Measurements from ENCODE around the gene AXDND1.
"Not testable (repeated sequence)": the region's sequence is repeated elsewhere in the genome, so short reads cannot be mapped to it uniquely, and the experiment has no call there.

Gene AXDND1

GRCh38 chr1:179365342-179366092 is at the start of gene AXDND1:
TSS of gene AXDND1 (plus strand) at chr1:179365971. CDS start at chr1:179366510, 539 bp downstream.
- peak; percentile 93 for DNase-seq

DNA sequence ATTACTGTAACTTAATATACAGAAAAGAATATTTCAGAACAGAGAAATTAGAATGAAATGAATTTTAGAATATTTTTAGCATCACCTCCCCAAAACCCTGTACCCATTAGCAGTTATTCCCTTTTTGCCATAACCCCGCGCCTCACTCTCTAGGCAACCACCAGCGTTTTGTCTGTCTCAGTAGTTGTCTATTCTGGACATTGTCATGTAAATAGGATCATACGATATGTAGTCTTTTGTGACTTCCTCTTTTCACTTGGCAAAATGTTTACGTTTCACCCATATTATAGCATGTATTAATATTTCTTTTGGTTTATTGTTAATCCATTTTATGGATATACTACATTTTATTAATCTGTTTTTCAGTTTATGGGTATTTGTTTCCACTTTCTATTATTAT is 47.3 kb upstream of the AXDND1 start:
- DNase-seq = no peak

GRCh38 chr1:179321533-179322216 is 44.1 kb upstream of the AXDND1 start:
- no peak for DNase-seq

DNA sequence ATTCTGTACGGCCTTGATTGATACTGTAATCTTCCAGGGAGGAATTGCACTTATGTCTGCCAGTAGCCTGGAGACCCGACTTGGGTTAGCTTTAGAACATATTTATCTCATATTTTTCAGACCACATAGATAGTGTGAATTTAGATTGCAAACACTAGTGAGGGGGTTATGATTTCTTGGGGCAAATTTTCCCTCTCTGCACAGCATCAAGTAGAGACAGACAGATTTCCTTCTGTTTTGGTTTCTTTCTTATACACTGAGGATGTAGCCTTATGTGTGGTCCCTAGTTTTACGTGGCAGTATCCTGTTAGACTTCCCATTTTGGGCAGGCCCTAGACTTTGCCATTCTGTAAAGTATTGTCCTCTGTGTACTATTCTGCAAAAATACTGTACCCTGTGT is 43.2 kb upstream of the AXDND1 start:
- DNase-seq = no peak

DNA sequence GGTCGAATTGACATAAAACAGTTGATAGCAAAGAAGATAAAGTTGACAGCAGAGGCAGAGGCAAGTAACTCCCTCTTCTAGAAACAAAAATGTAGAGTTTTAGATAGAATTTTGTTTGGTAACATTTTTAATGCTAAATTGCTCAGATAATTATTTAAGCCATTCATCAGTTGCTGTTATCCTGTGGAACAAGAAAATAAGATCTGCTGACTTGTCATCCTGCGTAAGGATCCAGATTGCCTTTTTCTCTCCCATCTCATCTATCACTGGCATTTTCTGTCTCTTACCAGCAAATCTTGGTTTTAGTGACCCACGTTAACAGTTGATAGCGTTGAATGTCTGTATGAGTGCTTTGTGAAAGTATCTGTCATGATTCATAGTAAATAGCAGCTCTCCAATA is 42.3 kb upstream of the AXDND1 start:
- DNase-seq = no peak

DNA sequence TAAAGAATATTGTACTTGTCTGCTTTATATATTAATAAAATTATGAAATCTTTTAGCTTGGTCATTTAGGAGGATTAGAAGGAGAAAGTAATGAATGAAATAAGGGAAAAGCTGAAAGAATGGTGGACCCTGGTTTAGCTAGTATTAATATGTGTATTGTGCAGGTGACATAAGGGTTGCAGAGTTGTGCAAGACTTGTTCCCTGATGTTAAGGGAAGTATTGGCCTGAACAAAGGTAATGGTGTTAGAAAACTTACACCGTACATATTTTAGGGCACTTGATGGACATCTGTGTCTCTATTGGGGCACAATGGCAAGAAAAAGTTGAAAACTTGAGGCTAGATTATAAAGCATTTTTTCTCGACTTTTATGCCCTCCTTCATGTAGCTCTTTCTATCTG is 39.9 kb upstream of the AXDND1 start:
- no peak for DNase-seq

GRCh38 chr1:179326746-179327145 is 39.0 kb upstream of the AXDND1 start:
- no peak for DNase-seq

- DNase-seq = no peak
Observed at GRCh38 chr1:179327196-179327595, 38.6 kb upstream of the AXDND1 start.

DNA sequence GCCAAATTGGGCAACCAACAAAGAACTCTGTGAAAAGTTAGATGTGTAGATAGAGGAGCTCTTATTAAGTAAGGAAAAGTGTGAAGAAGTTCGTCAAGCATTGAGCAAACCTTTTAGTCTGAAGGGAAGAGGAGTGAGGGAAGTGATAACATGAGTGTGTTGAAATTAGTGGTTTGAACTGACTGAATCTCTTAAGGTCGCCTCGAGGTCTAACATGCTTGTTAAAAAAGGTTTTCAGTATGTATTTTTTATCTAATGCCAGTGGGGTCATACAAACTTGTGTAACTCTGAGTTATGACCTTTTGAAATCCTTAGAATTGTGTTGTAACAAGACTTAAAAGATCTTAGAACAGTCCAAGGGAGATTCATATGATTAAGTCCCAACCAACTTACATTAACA is 38.1 kb upstream of the AXDND1 start:
- DNase-seq = no peak

- no peak for DNase-seq
Observed at GRCh38 chr1:179329862-179330261, 35.9 kb upstream of the AXDND1 start.

- DNase-seq = no peak
Observed at GRCh38 chr1:179334440-179334839, 31.3 kb upstream of the AXDND1 start.

DNA sequence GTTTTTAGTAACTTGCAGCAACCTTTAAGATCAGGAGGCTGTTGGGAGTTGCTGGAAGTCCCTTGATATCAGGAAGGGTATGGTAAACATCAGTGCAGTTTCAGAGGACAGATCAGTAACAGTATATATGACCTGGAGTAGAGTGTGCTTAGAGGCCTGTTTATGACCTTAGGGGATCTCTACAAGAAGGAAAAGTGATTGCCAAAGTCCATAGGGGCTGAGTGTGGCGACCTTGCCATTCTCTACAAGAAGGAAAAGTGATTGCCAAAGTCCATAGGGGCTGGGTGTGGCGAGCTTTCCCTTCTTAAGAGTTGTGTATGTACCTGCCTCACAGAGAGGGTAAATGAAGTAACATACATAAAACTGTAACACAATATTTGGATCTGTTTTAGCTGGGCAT is 28.5 kb upstream of the AXDND1 start:
- no peak for DNase-seq

DNA sequence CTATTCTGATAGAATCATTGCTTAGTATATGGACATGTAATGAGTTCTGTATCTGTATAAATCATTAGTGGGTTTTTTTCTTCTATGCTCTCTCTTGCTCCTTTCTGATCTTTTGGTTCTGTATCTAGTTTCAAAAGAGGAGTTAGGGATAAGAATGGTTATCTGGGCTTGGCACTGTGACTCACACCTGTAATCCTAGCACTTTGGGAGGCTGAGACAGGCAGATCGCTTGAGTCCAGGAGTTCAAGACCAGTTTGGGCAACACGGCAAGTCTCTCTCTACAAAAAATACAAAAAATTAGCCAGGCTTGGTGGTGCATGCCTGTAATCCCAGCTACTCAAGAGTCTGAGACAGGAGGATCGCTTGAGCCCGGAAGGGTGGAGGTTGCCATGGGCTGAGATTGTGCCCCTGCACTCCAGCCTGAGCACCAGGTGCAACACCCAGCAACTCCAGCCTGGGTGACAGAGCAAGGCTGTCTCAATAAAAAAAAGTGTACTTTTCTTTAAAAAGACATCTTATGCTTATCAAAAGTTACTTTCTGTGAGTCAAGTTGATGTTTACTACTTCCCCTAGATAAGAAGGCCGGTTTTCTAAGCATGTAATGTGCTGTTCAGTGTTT is 27.7 kb upstream of the AXDND1 start:
- no peak for DNase-seq

GRCh38 chr1:179340918-179341317 is 24.9 kb upstream of the AXDND1 start:
- DNase-seq = no peak

DNA sequence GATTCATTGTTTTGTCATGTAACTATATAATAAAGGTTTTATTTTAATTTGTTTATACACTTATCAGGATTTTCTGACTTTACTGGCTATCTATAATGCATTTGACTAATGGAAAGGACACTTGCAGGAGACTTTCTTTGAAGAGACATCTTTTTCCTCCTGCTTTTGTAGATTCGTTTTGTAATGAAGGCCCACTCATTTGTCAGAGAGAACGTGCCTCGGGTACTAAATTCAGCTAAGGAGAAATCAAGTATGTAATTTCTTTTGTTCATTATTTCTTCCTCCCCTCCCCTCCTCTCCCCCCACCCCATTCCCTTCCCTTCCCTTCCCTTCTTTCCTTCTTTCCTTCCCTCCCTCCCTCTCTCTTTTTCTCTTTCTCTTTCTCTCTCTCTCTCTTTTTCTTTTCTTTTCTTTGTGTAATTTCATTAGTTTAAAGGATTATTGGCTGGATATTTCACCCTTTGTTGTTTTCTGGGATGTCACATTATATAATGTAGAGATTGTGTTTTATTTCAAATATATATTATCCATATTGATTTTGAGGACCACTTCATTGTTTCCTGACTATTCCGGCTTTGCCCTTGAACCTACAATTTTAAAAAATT is 23.7 kb upstream of the AXDND1 start:
- DNase-seq = no peak

- DNase-seq = no peak
Observed at GRCh38 chr1:179342740-179343404, 22.9 kb upstream of the AXDND1 start.

DNA sequence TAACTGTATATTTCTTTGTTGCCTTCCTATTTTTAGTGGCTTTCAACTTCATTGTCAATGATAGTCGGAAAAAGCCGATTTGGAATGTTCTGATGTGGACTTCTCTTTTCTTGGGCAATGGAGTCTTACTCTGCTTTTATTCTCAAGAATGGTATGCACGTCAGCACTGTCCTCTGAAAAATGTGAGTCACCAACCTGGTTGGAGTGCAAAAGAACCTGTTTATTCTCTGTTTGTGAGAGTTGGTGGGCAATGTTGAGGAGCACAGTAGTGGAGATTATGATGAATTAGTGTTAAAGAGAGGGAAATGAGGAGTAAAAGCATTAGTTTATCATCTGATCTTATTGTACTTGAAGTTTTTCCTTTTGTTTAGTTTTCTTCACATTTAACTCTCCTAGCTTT is 14.5 kb upstream of the AXDND1 start:
- no peak for DNase-seq

DNA sequence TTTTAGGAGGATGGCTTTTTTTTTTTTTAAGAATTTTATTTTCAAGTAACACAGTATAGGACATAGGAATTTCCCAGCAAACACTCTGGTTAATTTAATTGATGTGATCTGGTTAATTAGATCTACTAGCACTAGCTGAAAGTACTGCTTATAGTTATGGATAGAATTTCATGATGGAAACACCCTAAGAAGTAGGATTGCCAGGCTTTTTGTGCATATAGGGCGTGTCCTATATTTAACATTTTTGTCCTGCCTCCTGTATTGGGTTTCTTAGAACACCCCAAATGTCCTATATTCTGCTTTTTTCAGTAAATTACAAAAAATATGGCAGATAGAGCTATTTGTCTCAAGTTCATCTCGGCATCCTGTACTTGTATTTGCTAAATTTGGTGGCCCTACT is 13.5 kb upstream of the AXDND1 start:
- DNase-seq = no peak

GRCh38 chr1:179353546-179353945 is 12.2 kb upstream of the AXDND1 start:
- no peak for DNase-seq

DNA sequence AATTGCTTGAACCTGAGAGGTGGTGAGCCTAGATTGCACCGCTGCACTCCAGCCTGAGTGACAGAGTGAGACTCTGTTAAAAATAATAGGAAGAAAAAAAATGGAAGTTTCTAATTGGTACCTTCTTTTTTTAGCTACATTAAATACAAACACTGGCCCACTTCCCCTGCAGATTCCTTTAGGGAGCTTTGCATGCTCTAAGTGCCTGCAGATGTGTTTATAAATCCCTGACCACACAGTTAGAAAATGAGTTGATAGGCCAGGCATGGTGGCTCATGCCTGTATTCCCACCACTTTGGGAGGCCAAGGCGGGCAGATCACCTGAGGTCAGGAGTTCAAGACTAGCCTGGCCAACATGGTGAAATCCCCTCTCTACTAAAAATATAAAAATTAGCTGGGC is 4.1 kb upstream of the AXDND1 start:
- DNase-seq = not testable (repeated sequence)

GRCh38 chr1:179366093-179366800 is 476 bp downstream of the AXDND1 start:
- DNase-seq = no peak

- DNase-seq = no peak
Observed at GRCh38 chr1:179369751-179370341, 4.1 kb downstream of the AXDND1 start.

Measured in activated CD8-positive, alpha-beta memory T cell treated with anti-CD3 and anti-CD28 coated beads, Interleukin-2, amount 50 U/mL, for 48 hours (primary cell).